HCT116 (cell line): ENCODE results near the gene TPH2. TPM values are rescaled to one million over a fixed set of nuclear protein-coding genes. Genes with fewer than 3 reads are reported as not detected.

ENCODE experiments used
- ATAC-seq: fragments of 200-7000 bp; cut with Tn5 transposase; 2 replicates; pipeline ENCODE4 v1.9.1; 2020; ENCODE audit warnings: mild to moderate bottlenecking, moderate library complexity
- BruUV-seq: library from RNA; stranded (reverse); fragments of 400-500 nt; replicated peaks from 2 replicates; lab custom pipeline; 2021; lab: Mats Ljungman, UMichigan
- CTCF ChIA-PET: fragments of 300-600 bp; sonication (Branson Sonifier 250); formaldehyde crosslinking; loops from one replicate; lab custom pipeline; 2021; ENCODE audit warnings: antibody characterized with exemption; lab: Charles Lee
- POLR2A ChIA-PET: fragments of 300-600, 350-600 bp; sonication (Branson Sonifier 250); formaldehyde crosslinking; loops from one replicate; lab custom pipeline; 2021; ENCODE audit warnings: antibody characterized with exemption; lab: Charles Lee
- RAD21 ChIA-PET, 2 experiments: fragments of 300-600 bp; sonication (Branson Sonifier 250); formaldehyde crosslinking; loops; one replicate each; lab custom pipeline; 2023; ENCODE audit warnings: low total read pairs in 2 of 2; ENCODE audit not compliant: uncharacterized antibody in 2 of 2, unreplicated experiment in 2 of 2, low non-redundant PET in 1 of 2; lab: Charles Lee
- DNase-seq: peaks from one replicate; pipeline ENCODE4 v3.0.0-alpha.2; 2010; ENCODE audit warnings: low read depth, low spot score
- H2AFZ ChIP-seq: fragments of 200-600 bp; shearing (Covaris generic), sonication (generic); 2 replicates; pipeline ENCODE4 v1.6.1; 2017; ENCODE audit warnings: low read depth, mixed run types, mixed read lengths, antibody characterized with exemption, low read length; ENCODE audit not compliant: poor library complexity, severe bottlenecking
- H3K27ac ChIP-seq: 2 replicates; pipeline ENCODE4 v1.5.1; 2012; ENCODE audit warnings: low read depth, low read length
- H3K27me3 ChIP-seq: fragments of 200-600 bp; sonication (generic); 2 replicates; pipeline ENCODE4 v1.6.1; 2016; ENCODE audit warnings: mixed run types, low read length, mixed read lengths; ENCODE audit not compliant: insufficient read depth
- H3K36me3 ChIP-seq, 2 experiments: fragments of 200-500 bp in 1 of 2; fragments of 200-600 bp in 1 of 2; sonication (Bioruptor generic) in 1 of 2; sonication (generic) in 1 of 2; 2 replicates each; pipeline versions ENCODE4 v1.5.1 to v1.6.1; 2014 to 2016; ENCODE audit warnings: low read length in 2 of 2, inconsistent platforms in 1 of 2, mixed read lengths in 1 of 2, mixed run types in 1 of 2; ENCODE audit not compliant: insufficient read depth in 2 of 2, control insufficient read depth in 1 of 2
- H3K4me1 ChIP-seq, 2 experiments: fragments of 200-600 bp in 1 of 2; sonication (generic) in 1 of 2; 2 replicates each; pipeline versions ENCODE4 v1.5.1 to v1.6.1; 2012 to 2017; ENCODE audit warnings: low read length in 2 of 2, inconsistent platforms in 1 of 2, mild to moderate bottlenecking in 1 of 2, mixed read lengths in 1 of 2, mixed run types in 1 of 2, moderate library complexity in 1 of 2; ENCODE audit not compliant: insufficient read depth in 2 of 2, control insufficient read depth in 1 of 2
- H3K4me2 ChIP-seq: fragments of 200-600 bp; sonication (generic); 2 replicates; pipeline ENCODE4 v1.6.1; 2017; ENCODE audit warnings: mixed run types, low read length, mixed read lengths
- H3K4me3 ChIP-seq, 2 experiments: fragments of 200-600 bp in 1 of 2; sonication (generic) in 1 of 2; replicated peaks in 1 of 2; 2 replicates each; pipeline ENCODE4 v1.5.1; 2011 to 2016; ENCODE audit warnings: low read length in 2 of 2, control low read depth in 1 of 2, low read depth in 1 of 2, mild to moderate bottlenecking in 1 of 2, mixed read lengths in 1 of 2, mixed run types in 1 of 2
- H3K79me2 ChIP-seq: fragments of 200-600 bp; sonication (generic); 2 replicates; pipeline ENCODE4 v1.6.1; 2017; ENCODE audit warnings: mild to moderate bottlenecking, mixed run types, low read length, moderate library complexity, mixed read lengths; ENCODE audit not compliant: insufficient read depth
- H3K9ac ChIP-seq: fragments of 200-600 bp; sonication (generic); 2 replicates; pipeline ENCODE4 v1.6.1; 2016; ENCODE audit warnings: low read length, mixed read lengths
- H3K9me2 ChIP-seq: fragments of 200-600 bp; sonication (generic), shearing (Covaris generic); 2 replicates; pipeline ENCODE4 v1.6.1; 2017; ENCODE audit warnings: mixed run types, mild to moderate bottlenecking, moderate library complexity; ENCODE audit not compliant: insufficient read depth
- H3K9me3 ChIP-seq, 2 experiments: fragments of 200-500 bp in 1 of 2; fragments of 200-600 bp in 1 of 2; sonication (Bioruptor generic) in 1 of 2; sonication (generic) in 1 of 2; 2 replicates each; pipeline ENCODE4 v1.6.1; 2014 to 2017; ENCODE audit warnings: low read length in 2 of 2, mixed read lengths in 2 of 2, inconsistent platforms in 1 of 2, low read depth in 1 of 2, mild to moderate bottlenecking in 1 of 2, mixed run types in 1 of 2, moderate library complexity in 1 of 2; ENCODE audit not compliant: control insufficient read depth in 1 of 2, insufficient read depth in 1 of 2
- H4K20me1 ChIP-seq: fragments of 200-600 bp; sonication (generic), shearing (Covaris generic); 2 replicates; pipeline ENCODE4 v1.6.1; 2017; ENCODE audit warnings: mixed run types, mild to moderate bottlenecking, moderate library complexity; ENCODE audit not compliant: insufficient read depth
- CEBPB ChIP-seq: IDR thresholded peaks from 2 replicates; pipeline ENCODE4 v1.6.1; 2012; ENCODE audit warnings: low read depth
- CTCF ChIP-seq, 3 experiments: fragments of 200-600 bp in 1 of 3; sonication (generic) in 1 of 3; IDR thresholded peaks in 2 of 3; conservative IDR thresholded peaks in 1 of 3; 2 replicates each; pipeline ENCODE4 v1.5.1; 2012 to 2017; ENCODE audit warnings: low read depth in 2 of 3, low read length in 2 of 3, antibody characterized with exemption in 1 of 3, borderline replicate concordance in 1 of 3, control low read depth in 1 of 3, mild to moderate bottlenecking in 1 of 3, mixed read lengths in 1 of 3, mixed run types in 1 of 3, moderate library complexity in 1 of 3; ENCODE audit not compliant: insufficient read depth in 1 of 3
- EGR1 ChIP-seq: IDR thresholded peaks from 2 replicates; pipeline ENCODE4 v1.6.1; 2012; ENCODE audit warnings: low read depth
- ELF1 ChIP-seq: IDR thresholded peaks from 2 replicates; pipeline ENCODE4 v1.6.1; 2012; ENCODE audit warnings: low read depth, borderline replicate concordance
- EZH2 ChIP-seq: fragments of 200-600 bp; sonication (generic); IDR thresholded peaks from 2 replicates; pipeline ENCODE4 v1.6.1; 2017; ENCODE audit warnings: antibody characterized with exemption, mixed run types
- EZH2phosphoT487 ChIP-seq: fragments of 200-600 bp; IDR thresholded peaks from 2 replicates; pipeline ENCODE4 v1.6.1; 2018; ENCODE audit warnings: antibody characterized with exemption, borderline replicate concordance
- POLR2A ChIP-seq: IDR thresholded peaks from 2 replicates; pipeline ENCODE4 v1.7.0; 2011; ENCODE audit warnings: borderline replicate concordance; ENCODE audit not compliant: insufficient read depth, insufficient read length; ENCODE audit errors: extremely low read depth
- RAD21 ChIP-seq: IDR thresholded peaks from 2 replicates; pipeline ENCODE4 v1.6.1; 2012; ENCODE audit warnings: low read depth, mild to moderate bottlenecking
- REST ChIP-seq: IDR thresholded peaks from 2 replicates; pipeline ENCODE4 v1.6.1; 2012; ENCODE audit warnings: low read depth
- intact Hi-C: fragments of 100-400 bp; cut with micrococcal nuclease; formaldehyde crosslinking; loops from 2 replicates; pipeline ENCODE4 v1.10.0; 2022
- total RNA-seq: library from RNA; stranded (reverse); gene quantifications from one replicate; pipeline ENCODE4 v1.2.1, GENCODE V29; 2021; ENCODE audit not compliant: unreplicated experiment
- TF ChIP-seq, protein P1 (sequence below): IDR thresholded peaks from 2 replicates; pipeline ENCODE4 v1.6.1; 2012

Gene TPH2
- total RNA-seq, 1 experiment from 2014 or later: not detected

- Histone ChIP-seq H3K4me2 (no peak overlapping the region), H3K9me3 (no peaks in the 10 kb centered on the region), H3K36me3 (no peaks in the 10 kb centered on the region), H3K27ac (no peak overlapping the region), H3K27me3 (no peaks in the 10 kb centered on the region), H3K4me3 (no peak overlapping the region), H3K9me2 (no peaks in the 10 kb centered on the region), H3K9ac (no peak overlapping the region), H3K79me2 (no peaks in the 10 kb centered on the region), H2AFZ (no peak overlapping the region), H3K4me1 (no peaks in the 10 kb centered on the region), H4K20me1 (no peaks in the 10 kb centered on the region)
- TF ChIP-seq POLR2A (no peak), ELF1 (no peak), CEBPB (no peak)
- TF ChIP-seq, protein P1, sequence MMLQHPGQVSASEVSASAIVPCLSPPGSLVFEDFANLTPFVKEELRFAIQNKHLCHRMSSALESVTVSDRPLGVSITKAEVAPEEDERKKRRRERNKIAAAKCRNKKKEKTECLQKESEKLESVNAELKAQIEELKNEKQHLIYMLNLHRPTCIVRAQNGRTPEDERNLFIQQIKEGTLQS: no peak
- ATAC-seq (no peak), DNase-seq (no peak)
- ChIA-PET CTCF (no interaction called here), POLR2A (no interaction called here), RAD21 (interaction anchor here in 1 of 2 experiments (0.6 kb wide), 1 partner anchor 1210 kb away, joined by 5 read pairs; no protein-coding TSS in a partner anchor)
- no TSS peak for BruUV-seq
- intact Hi-C loops: loop anchor here (5.0 kb wide), 3 partner anchors 246 to 331 kb away; no protein-coding TSS in a partner anchor
Observed at GRCh38 chr12:72015895-72016294, 77.2 kb downstream of the TPH2 start.

DNA sequence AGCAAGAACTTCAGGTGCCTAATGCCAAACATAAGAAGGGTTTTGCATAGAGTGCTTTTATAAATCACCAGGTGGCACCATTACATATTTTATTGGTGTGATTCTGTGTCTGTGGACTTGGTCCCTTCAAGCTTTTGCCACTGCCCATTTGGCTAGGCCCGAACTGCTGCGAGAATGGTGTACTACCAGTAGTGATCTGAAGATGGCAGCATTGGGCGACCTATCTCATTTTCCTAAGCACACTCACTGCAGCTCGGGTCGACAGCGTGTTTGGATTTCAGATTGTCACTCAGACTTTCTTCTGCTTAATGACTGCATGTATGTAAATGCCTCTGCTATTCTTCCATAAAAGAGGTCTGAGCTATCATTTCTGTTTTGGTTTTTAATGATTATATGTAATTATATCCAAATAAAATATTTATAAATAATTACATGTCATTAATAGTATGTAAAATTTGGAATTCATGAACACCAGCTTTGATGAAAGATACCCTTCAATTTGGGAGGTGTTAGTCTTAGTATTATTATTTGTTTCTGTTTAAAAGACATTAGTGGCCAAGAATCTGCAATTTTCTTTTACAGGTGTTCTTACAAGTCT, 78.5 kb downstream of the TPH2 start:
- H3K9me3 ChIP-seq: no peaks in the 10 kb centered on the region
- TF ChIP-seq POLR2A (no peak), EZH2 (no peak), REST (no peak), RAD21 (peak; percentile 86), CEBPB (no peak), EGR1 (no peak), EZH2phosphoT487 (no peak), CTCF (IDR thresholded peaks at IDR 0.05 in 2 of 3, conservative IDR thresholded peaks at IDR 0.05 in 1 of 3; ENCODE audit: borderline replicate concordance in 1 of 3, insufficient read depth in 1 of 3, low read depth in 2 of 3, low read length in 2 of 3) (peak; percentile 62 to 82 (median 80))
- 0 out of 2 replicates have a peak overlapping the region, but pooled peaks have one; percentile 7 for H3K4me2 ChIP-seq
- intact Hi-C loops: loop anchor here (5.0 kb wide), 3 partner anchors 245 to 330 kb away; no protein-coding TSS in a partner anchor
- ChIA-PET POLR2A (no interaction called here), CTCF (interaction anchor here (1.0 to 1.9 kb wide), 10 partner anchors 21 to 329 kb away, joined by 3 to 12 read pairs (median 4); no protein-coding TSS in a partner anchor), RAD21 (no interaction called here)
- H4K20me1 ChIP-seq: no peaks in the 10 kb centered on the region
- H3K4me1 ChIP-seq: no peaks in the 10 kb centered on the region
- H2AFZ ChIP-seq: peak overlapping the region; percentile 72
- no TSS peak for BruUV-seq
- no peaks in the 10 kb centered on the region for H3K9me2 ChIP-seq
- no peaks in the 10 kb centered on the region for H3K36me3 ChIP-seq
- no peak overlapping the region for H3K4me3 ChIP-seq
- H3K9ac ChIP-seq: no peak overlapping the region
- H3K79me2 ChIP-seq: no peaks in the 10 kb centered on the region
- H3K27ac ChIP-seq: no peak overlapping the region
- H3K27me3 ChIP-seq: no peaks in the 10 kb centered on the region
- peak; percentile 98 for ATAC-seq
- peak; percentile 85 for DNase-seq
